GM21390 (cell line): ENCODE measurements around the gene SPRTN.

Experiments
- ATAC-seq: cut with Tn5 transposase; IDR thresholded peaks from one replicate; pipeline ENCODE4 v1.9.1; 2021; ENCODE audit not compliant: unreplicated experiment

The SPRTN gene

GRCh38 chr1:231376101-231376500, 38.0 kb downstream of the SPRTN start:
- no peak for ATAC-seq

GRCh38 chr1:231376875-231377549, 38.9 kb downstream of the SPRTN start:
- peak; percentile 65 for ATAC-seq

DNA sequence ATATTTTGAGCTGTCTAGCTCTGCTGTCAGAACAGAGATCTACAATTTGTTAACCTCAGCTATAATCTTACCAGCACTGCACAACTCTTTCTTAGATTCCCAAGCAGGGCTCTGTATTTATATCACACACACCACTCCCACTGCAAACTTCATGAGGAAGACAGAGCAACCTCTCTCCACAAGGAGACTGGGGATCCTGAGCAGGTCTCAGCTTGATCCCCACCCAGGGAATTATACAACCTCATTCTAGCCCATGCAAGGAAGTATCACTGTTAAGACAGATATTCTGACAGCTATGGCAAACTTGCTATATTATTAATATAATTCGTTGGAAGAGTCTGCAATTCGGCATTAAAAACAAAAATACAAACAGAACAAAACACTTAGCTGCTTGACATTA, 43.6 kb downstream of the SPRTN start:
- ATAC-seq, result no peak

DNA sequence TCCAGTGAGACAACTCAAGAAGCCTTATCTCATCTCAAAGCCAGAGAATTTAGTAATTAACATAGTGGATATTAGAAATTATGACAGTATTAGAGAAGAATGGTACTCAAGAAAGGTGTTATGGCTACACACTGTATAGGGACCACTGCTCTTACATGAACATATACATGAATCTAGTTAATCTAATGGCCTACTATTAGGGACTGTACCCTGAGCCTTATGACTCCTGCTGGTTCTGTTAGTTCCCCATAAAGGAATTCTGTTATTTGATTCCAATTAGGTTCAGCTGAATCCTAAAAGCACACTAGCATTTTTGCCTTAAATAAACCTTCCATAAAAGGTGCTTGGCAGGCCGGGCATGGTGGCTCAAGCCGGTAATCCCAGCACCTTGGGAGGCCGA, 44.3 kb downstream of the SPRTN start:
- no peak for ATAC-seq

DNA sequence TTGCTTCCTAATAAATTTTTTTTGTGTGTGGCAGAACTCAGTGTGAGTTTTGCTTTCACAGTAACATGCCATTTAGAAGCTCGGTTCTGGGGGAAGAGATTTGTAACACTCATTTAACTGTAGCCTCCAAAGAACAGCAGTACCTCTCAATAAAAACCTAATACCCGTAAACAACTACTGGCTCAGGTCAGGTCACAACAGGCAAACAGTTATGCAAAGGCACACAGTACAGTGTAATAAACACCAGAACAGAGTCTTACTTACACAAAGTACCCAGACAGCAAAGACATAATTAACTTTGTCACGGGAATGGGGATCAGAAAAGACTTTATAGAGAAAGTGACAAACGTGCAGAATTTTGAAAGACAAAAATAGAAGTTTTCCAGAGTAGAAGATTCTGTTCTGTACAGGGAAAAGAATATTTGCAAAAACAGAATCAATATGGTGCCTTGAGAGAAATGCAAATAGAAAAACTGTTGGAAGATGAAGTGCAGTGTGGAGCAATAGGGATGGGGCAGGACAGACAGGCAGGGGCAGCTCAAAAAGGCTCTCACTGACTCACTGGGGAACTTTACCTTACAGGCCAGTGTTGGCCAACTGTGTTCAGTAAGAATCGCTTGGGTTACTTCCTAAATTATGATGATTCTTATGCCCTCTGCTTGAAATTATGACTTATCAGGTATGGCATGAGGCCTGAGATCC, 45.2 kb downstream of the SPRTN start:
- no peak for ATAC-seq

DNA sequence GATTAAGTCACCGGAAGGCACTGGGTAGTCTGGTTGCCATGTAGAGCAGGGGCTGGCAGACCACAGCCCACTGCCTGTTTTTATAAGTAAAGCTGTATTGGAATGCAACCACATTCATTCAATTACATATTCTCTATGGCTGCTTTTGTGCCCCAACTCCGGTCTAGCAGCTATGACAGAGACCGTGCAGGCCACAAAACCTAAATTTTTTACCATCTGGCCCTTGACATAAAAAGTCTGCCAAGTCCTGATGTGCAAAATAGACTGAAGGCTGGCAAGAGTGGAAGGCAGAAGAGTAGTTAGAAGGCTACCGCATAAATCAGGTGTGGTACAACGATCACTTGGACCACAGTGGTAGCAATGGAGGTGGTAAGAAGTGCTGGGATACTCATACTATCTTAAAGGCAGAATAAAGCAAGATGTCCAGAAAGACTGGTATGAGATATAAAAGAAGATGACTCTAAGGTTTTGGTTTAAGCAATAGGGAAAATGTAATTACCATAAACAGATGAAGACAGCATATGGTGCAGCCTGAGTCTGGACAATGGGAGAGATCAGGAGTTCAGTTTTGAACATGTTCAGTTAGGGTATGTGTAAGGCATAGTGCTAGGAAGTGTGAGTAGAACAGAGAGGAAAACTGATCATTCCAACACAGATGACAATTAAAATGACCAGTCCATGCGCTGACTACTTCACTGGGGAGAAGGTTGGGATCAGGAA, 46.8 kb downstream of the SPRTN start:
- no peak for ATAC-seq

DNA sequence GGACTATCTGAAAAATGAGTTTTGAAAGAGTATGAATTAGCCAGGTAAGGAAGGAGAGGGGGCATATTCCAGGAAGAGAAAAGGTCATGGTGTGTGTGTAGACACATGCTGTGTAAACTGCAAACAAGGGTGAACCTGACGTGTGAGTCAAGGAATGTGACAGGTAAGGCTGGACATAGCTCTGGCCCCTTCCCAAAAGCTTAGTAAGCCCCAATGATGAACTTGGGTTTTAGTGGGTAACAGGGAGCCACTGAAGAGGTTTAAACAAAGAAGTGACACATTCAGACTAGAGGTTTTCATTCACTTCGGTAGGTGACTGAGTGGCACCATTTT, 47.3 kb downstream of the SPRTN start:
- ATAC-seq, result no peak

DNA sequence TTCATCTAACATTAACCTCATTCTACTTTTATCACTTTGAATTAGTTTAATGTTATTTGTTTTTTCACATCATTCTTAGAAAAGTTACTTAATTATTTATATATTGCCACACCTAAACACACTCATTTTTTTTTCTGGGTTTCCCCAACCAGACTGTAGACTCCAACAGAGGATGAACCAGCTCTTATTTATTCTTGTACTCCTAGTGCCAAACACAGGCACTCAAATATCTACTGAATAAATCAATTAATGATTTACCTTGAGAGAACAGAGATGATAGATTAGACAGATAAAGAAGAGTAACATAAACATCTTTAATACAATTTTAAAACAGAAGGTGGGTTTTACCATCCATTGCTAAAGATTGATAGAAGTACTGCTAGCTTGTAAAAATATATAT, 48.4 kb downstream of the SPRTN start:
- no peak for ATAC-seq

DNA sequence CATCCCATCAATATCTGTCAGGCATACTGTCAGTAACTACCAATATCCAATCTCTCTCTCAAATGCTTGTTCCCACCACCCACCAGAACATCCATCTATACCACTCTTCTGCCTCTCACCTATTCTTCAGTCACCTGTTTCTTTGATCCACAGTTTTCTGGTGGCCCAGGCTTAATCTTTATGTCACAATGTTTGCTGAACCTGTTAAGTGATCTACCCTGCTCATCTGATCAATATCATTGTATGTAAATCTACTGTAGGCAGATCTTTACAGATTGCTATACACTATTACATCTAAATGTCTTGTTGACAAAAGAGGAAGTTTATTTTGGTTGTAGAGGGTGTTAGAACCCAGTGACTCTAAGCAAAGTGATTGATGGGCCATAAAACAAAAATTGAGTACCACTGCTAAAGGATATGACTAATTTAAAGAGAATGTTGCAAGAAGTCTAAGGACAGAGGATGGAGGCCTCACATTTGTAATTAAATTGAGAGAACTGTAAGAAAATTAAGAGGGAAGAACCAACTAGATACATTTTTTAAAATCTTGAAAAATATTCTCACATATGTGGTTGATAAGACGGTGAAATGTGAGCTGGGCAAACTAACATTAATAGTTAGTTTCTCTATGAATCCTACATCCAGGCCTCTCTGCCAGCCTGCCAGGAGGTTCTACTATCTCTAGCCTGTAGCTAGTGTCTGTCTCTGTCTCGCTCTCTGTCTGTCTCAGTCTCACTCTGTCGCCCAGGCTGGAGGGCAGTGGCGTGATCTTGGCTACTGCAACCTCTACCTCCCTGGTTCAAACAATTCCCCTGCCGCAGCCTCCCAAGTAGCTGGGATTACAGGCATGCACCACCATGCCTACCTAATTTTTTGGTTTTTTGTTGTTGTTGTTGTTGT, 49.9 kb downstream of the SPRTN start:
- no peak for ATAC-seq

DNA sequence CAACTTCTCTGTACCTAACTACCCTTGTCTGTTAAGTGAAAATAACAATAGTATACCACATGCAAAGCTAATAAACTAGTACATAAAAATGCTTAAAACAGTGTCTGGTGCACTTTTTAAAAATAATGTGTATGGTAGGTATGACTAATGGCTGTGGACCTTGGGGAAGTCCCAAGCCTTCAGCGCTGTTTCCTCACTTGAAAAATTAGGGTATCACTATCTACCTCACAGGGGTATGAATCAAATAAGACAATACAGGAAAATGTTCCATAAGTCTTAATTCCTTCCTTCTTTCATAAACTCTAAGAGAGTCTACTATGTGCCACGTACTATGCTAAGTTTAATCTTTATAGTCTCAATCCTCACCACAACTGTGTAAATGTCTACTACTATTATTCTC, 52.0 kb downstream of the SPRTN start:
- ATAC-seq, result no peak

- no peak for ATAC-seq
Measured at GRCh38 chr1:231392389-231393131, 54.5 kb downstream of the SPRTN start.

- ATAC-seq, result no peak
Measured at GRCh38 chr1:231393668-231394067, 55.6 kb downstream of the SPRTN start.

GRCh38 chr1:231395076-231395997, 57.2 kb downstream of the SPRTN start:
- no peak for ATAC-seq

GRCh38 chr1:231395998-231396390, 57.9 kb downstream of the SPRTN start:
- ATAC-seq, result no peak

DNA sequence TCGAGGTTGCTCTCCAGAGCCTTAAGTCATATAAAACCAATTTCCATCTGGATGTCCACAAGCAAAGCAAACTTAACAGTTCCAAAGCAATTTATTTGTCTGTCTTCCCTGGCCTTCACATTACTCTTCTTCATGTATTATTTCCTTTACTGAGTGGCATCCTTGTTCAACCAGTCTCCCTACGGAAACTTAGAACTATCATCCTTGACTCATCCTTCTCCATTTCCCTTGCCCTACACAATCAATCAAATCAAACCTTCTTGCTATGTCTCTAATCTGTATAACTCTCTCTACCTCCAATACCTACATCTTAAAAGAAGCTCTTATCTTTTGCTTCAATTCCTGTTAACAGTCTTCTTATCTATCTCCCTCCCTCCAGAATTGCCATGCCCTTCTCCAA, 58.5 kb downstream of the SPRTN start:
- ATAC-seq, result no peak

- no peak for ATAC-seq
Measured at GRCh38 chr1:231397886-231398671, 60.0 kb downstream of the SPRTN start.

- no peak for ATAC-seq
Measured at GRCh38 chr1:231401478-231401877, 63.4 kb downstream of the SPRTN start.

DNA sequence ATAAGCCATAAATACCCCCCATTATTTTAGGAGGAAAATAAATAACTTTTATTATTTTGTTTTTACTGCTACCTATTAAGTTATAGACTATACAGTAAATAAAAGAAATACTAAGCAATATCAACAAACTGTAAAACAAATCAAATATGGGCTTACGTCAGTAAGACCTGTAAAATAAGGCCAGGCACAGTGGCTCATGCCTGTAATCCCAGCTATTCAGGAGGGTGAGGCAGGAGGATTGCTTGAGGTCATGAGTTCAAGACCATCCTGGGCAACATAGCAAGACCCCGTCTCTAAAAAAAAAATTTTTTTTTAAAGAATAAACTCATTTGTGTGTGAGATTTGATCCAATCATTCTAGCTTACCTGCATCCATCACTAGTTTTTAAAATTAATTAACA, 66.2 kb downstream of the SPRTN start:
- no peak for ATAC-seq
